ENCODE data around the gene VWA8. TPM values are rescaled to one million over a fixed set of nuclear protein-coding genes. Genes with fewer than 3 reads are reported as not detected.

VWA8 gene
- total RNA-seq, 1 experiment from 2014 or later, result 22.6 TPM

- H2AFZ ChIP-seq (ENCODE audit: low read depth, low read length, poor library complexity, severe bottlenecking), result no peak overlapping the region
- no peak for DNase-seq (ENCODE audit: low read depth, low spot score)
- intact Hi-C loops (cut with micrococcal nuclease), result no loop called here
- POLR2A ChIA-PET, result no interaction called here
- no TSS peak for BruUV-seq (replicated peaks)
- H3K4me1 ChIP-seq (ENCODE audit: control insufficient read depth in 1 of 2, insufficient read depth in 2 of 2, low read length in 2 of 2), result no peaks in the 10 kb centered on the region
- ATAC-seq, result no peak
- H3K9me3 ChIP-seq (ENCODE audit: control insufficient read depth in 1 of 2, insufficient read depth in 1 of 2, low read depth in 1 of 2, low read length in 2 of 2), result no peaks in the 10 kb centered on the region
- RAD21 ChIA-PET (ENCODE audit: low non-redundant PET in 1 of 2, low total read pairs in 2 of 2, uncharacterized antibody in 2 of 2, unreplicated experiment in 2 of 2), result no interaction called here
- TF ChIP-seq YY1 (IDR thresholded peaks at IDR 0.05; ENCODE audit: extremely low read depth, insufficient replicate concordance, low read depth, low read length) (no peak), ATF3 (IDR thresholded peaks at IDR 0.05) (no peak)
- no peak overlapping the region for H3K27ac ChIP-seq (ENCODE audit: low read depth, low read length)
- H4K20me1 ChIP-seq (ENCODE audit: insufficient read depth), result no peaks in the 10 kb centered on the region
- no peak overlapping the region for H3K4me2 ChIP-seq (ENCODE audit: low read length)
- H3K9me2 ChIP-seq (ENCODE audit: insufficient read depth), result no peaks in the 10 kb centered on the region
- no peak overlapping the region for H3K4me3 ChIP-seq (replicated peaks in 1 of 2; ENCODE audit: low read depth in 1 of 2, low read length in 2 of 2)
- no peaks in the 10 kb centered on the region for H3K27me3 ChIP-seq (ENCODE audit: insufficient read depth, low read length)
- no peak overlapping the region for H3K9ac ChIP-seq (ENCODE audit: low read length)
- CTCF ChIA-PET, result no interaction called here
- no peaks in the 10 kb centered on the region; a peak in 1 of 4 replicates for H3K36me3 ChIP-seq (ENCODE audit: control insufficient read depth in 1 of 2, insufficient read depth in 2 of 2, low read length in 2 of 2)
- no peaks in the 10 kb centered on the region for H3K79me2 ChIP-seq (ENCODE audit: insufficient read depth, low read length)
Observed at GRCh38 chr13:41582027-41582463, 378.9 kb downstream of the VWA8 start.

- RAD21 ChIA-PET (ENCODE audit: low non-redundant PET in 1 of 2, low total read pairs in 2 of 2, uncharacterized antibody in 2 of 2, unreplicated experiment in 2 of 2), result no interaction called here
- no TSS peak for BruUV-seq (replicated peaks)
- H3K4me1 ChIP-seq (ENCODE audit: control insufficient read depth in 1 of 2, insufficient read depth in 2 of 2, low read length in 2 of 2), result no peaks in the 10 kb centered on the region
- intact Hi-C loops (cut with micrococcal nuclease), result no loop called here
- no peak overlapping the region for H3K4me2 ChIP-seq (ENCODE audit: low read length)
- H3K79me2 ChIP-seq (ENCODE audit: insufficient read depth, low read length), result no peaks in the 10 kb centered on the region
- DNase-seq (ENCODE audit: low read depth, low spot score), result no peak
- no peak overlapping the region for H3K4me3 ChIP-seq (replicated peaks in 1 of 2; ENCODE audit: low read depth in 1 of 2, low read length in 2 of 2)
- no peaks in the 10 kb centered on the region for H4K20me1 ChIP-seq (ENCODE audit: insufficient read depth)
- no peak overlapping the region for H2AFZ ChIP-seq (ENCODE audit: low read depth, low read length, poor library complexity, severe bottlenecking)
- TF ChIP-seq FOSL1 (IDR thresholded peaks at IDR 0.05; ENCODE audit: low read depth) (no peak), POLR2A (IDR thresholded peaks at IDR 0.05; ENCODE audit: borderline replicate concordance, extremely low read depth, insufficient read depth, insufficient read length) (no peak), ZFX (IDR thresholded peaks at IDR 0.05) (no peak), ELF1 (IDR thresholded peaks at IDR 0.05; ENCODE audit: borderline replicate concordance, low read depth) (no peak), EGR1 (IDR thresholded peaks at IDR 0.05; ENCODE audit: low read depth) (no peak), CEBPB (IDR thresholded peaks at IDR 0.05; ENCODE audit: low read depth) (no peak), TCF7L2 (IDR thresholded peaks at IDR 0.05; ENCODE audit: borderline replicate concordance, extremely low read depth, insufficient read depth, insufficient read length) (no peak)
- no peaks in the 10 kb centered on the region for H3K36me3 ChIP-seq (ENCODE audit: control insufficient read depth in 1 of 2, insufficient read depth in 2 of 2, low read length in 2 of 2)
- H3K9ac ChIP-seq (ENCODE audit: low read length), result no peak overlapping the region
- H3K27me3 ChIP-seq (ENCODE audit: insufficient read depth, low read length), result no peaks in the 10 kb centered on the region
- no peaks in the 10 kb centered on the region for H3K9me2 ChIP-seq (ENCODE audit: insufficient read depth)
- H3K9me3 ChIP-seq (ENCODE audit: control insufficient read depth in 1 of 2, insufficient read depth in 1 of 2, low read depth in 1 of 2, low read length in 2 of 2), result no peaks in the 10 kb centered on the region
- ATAC-seq, result no peak
- no peak overlapping the region for H3K27ac ChIP-seq (ENCODE audit: low read depth, low read length)
- POLR2A ChIA-PET, result no interaction called here
- CTCF ChIA-PET, result no interaction called here
Observed at GRCh38 chr13:41580345-41580744, 380.6 kb downstream of the VWA8 start.

Measured in HCT116 (cell line).